Measurements from ENCODE around the gene FN3KRP. TPM values are rescaled to one million over a fixed set of nuclear protein-coding genes. Genes with fewer than 3 reads are reported as not detected.

The FN3KRP gene
- polyA plus RNA-seq, 10 donors: 24.0 to 36.4 (median 30.0) TPM

DNA sequence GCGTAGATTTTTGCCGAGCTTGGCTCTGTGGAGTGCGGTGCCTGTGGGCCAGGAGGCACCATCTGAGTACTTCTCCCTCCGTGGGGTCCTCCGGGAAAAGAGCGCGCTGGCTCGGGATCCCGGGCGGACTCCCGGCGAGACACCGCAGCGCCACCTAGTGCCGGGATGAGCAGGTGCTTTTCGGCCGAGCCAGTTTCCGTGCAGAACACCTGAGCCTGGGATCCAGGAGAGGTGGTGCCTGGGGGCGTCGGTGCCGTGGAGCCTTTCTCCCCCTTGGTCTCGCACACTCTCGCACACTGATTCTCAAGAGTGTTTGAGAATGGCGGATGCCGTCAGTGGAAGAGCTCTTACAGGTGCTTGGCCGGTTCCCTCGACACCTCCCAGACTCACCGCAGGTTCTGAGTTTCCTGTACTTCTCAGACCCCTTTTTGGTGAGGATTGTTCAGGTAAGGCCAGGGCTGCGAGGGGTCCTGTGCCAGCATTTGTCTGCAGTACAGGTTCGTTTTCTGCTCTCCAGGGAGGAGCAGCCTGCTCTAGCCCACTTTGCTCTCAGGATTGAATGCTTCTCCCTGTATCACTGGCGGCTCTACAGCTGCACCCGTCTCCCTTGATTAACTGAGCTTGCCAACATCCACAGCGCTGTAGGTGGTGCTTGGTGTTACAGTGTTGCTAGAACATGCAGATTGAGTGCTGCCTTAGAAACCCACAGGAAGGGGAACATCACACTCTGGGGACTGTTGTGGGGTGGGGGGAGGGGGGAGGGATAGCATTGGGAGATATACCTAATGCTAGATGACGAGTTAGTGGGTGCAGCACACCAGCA lies 58.7 kb downstream of the FN3KRP start:
- peak in 1 of 3 donors; percentile 75 for DNase-seq

DNA sequence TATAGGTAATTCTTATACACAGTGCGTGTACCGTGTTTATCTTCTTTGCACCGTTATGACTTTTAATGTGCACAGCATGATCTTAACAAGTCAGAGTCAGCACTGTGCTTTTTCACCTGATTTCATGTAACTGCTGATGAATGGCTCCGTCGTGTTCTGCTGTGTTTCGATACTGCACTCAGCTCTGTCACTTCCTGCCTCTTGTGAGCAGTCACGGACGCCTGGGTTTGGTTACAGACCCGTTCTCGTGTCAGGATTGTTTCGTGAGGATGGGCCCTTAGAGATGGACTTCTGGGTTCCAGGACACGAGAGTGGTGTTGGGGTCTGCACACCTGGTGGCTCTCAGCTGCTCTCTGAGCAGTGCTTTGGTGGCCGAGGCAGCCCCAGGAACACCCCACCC lies 59.9 kb downstream of the FN3KRP start:
- DNase-seq: no peak

Other genes with a start within 250 kb of the FN3KRP start
- gene FOXK2, start 197.0 kb upstream of the FN3KRP start, polyA plus RNA-seq (ENCODE audit: insufficient read length in 10 of 10): 10 to 100 TPM; 34.3 to 45.3 (median 40.1) TPM
- gene WDR45B, start 68.3 kb upstream of the FN3KRP start, polyA plus RNA-seq (ENCODE audit: insufficient read length in 10 of 10): 10 to 100 TPM; 51.5 to 71.7 (median 58.3) TPM
- 10 to 100 TPM; 34.7 to 51.0 (median 44.1) TPM for gene RAB40B, start 18.0 kb upstream of the FN3KRP start, polyA plus RNA-seq (ENCODE audit: insufficient read length in 10 of 10)
- 10 to 100 TPM; 12.2 to 19.9 (median 15.9) TPM for gene FN3K, start 18.9 kb downstream of the FN3KRP start, polyA plus RNA-seq (ENCODE audit: insufficient read length in 10 of 10)
- 10 to 100 TPM; 53.5 to 86.2 (median 60.0) TPM for gene TBCD, start 35.4 kb downstream of the FN3KRP start, polyA plus RNA-seq (ENCODE audit: insufficient read length in 10 of 10)
- gene ZNF750, start 123.3 kb downstream of the FN3KRP start, polyA plus RNA-seq (ENCODE audit: insufficient read length in 10 of 10): 1 to 10 TPM in 2 of 10 donors, under 1 TPM in 8; 0.17 to 8.7 (median 0.28) TPM

Measured in muscle of back (tissue), 11 donors.